GM21447 (cell line): Measurements from ENCODE around the gene TRMT10A.
A peak's percentile ranks its signal among the peaks of the same experiment; 100 is the strongest.

Source experiments
- ATAC-seq: cut with Tn5 transposase; IDR thresholded peaks from one replicate; pipeline ENCODE4 v1.9.1; 2021; ENCODE audit not compliant: unreplicated experiment

Gene TRMT10A

GRCh38 chr4:99563310-99564186, at the start of gene TRMT10A:
TSS of gene TRMT10A (minus strand) at chr4:99564039. CDS start at chr4:99559338, 4,701 bp downstream.
- peak; percentile 92 for ATAC-seq

- no peak for ATAC-seq
Measured at GRCh38 chr4:99612704-99613103, 48.9 kb upstream of the TRMT10A start.

DNA sequence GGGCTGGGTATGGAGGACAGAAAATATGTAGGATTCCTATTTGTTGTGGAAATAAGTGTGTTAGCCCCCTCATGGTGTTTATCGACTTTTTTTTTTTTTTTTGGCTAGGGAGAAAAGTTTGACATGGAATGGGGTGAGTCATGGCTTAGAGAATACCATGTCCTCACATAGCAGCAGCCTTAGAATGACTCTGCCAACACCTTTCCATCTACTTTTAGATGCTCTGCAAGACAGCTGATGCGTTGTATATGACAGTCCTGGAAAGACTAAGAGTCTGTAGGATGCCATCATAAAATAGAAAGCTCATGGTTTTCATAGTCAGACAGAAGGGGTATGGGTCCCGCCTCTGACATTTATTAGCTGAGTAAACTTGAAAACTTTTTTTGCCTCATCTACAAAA, 48.4 kb upstream of the TRMT10A start:
- ATAC-seq, result no peak

GRCh38 chr4:99610605-99611175, 46.9 kb upstream of the TRMT10A start:
- ATAC-seq, result no peak

- no peak for ATAC-seq
Measured at GRCh38 chr4:99608417-99608816, 44.6 kb upstream of the TRMT10A start.

DNA sequence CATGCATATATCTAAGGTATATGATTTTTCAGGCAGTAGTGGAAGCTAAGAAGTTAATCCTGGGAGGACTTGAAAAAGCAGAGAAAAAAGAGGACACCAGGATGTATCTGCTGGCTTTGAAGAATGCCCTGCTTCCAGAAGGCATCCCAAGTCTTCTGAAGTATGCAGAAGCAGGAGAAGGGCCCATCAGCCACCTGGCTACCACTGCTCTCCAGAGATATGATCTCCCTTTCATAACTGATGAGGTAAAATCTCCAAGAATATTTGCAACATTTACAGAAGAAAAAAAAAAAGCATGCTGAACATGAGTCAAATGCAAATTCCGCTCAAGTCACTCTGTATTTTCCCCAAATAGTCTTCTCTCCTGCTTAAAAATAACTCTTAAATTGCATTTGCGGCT, 42.9 kb upstream of the TRMT10A start:
- no peak for ATAC-seq

- no peak for ATAC-seq
Measured at GRCh38 chr4:99594818-99595217, 31.0 kb upstream of the TRMT10A start.

DNA sequence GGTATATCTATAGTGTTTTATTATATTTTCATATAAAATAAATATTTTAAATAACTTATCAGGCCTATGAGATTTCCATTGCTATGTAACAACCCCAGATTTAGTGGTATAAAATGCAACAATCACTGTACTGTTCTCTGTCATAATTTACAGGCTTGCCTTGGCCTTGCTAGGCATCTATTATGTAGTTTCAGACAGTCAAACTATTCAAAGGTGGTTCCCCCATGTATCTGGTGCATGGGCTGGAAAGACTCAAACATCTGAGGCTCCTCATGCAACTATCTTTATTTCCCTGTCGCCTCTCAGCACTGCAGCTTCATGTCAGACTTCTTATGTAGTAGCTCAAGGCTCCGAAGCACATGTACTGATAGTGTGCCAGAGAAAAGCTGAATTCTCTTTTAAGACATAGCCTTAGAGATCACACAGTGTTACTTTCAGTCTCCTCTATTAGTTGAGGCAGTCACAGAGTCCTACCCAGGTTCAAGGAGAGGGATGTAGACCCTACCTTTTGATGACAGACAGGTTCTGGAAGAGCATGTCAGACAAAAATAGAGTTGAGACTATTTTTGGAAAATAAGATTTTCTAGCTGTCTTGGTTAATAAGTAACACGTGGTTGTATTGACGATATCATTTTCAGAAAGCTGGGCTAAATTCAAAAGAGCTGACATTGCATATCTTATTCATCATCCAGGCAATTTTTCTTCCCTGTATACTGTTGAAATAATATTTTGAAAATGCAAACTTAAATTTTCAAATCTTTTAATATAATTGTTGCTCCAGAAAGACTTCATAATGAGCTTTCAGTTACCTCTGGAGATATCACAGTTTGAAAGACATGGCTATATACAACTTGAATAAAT, 30.2 kb upstream of the TRMT10A start:
- ATAC-seq, result peak; percentile 65

DNA sequence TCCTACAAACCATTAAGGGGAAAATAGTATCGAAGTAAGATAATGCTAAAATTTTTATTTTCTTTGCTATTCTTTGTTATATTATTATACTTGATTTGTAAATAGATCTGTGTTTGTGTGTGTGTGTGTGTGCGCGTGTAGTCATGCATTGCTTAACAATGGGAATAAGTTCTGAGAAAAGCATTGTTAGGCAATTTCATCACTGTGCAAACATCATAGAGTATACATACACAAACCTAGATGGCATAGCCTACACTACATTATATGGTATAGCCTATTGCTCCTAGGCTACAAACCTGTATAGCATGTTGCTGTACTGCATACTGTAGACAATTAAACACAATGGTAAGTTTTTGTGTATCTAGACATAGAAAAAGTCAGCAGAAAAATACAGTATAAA, 27.9 kb upstream of the TRMT10A start:
- no peak for ATAC-seq

- no peak for ATAC-seq
Measured at GRCh38 chr4:99587803-99588202, 24.0 kb upstream of the TRMT10A start.

DNA sequence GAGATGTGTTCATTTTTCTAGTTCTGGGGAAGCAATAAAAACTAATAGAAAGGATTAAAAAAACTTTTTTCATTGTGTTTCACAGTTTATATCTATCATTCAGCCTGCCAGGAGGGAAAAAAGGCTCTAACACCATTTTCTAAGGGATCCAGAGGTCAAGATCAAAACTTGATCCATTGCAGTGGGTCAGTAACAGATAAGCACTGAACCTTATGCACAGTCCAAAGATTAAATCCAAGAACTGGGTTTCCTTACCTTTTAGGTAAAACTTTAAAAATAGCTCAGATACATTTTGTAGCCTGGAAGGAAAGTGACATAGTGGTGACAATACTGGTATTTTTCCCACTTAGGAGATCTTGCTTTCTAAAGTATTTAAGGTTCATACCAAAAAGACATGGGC, 23.5 kb upstream of the TRMT10A start:
- ATAC-seq, result no peak

GRCh38 chr4:99586797-99587196, 23.0 kb upstream of the TRMT10A start:
- ATAC-seq, result no peak

GRCh38 chr4:99586322-99586721, 22.5 kb upstream of the TRMT10A start:
- ATAC-seq, result no peak

- no peak for ATAC-seq
Measured at GRCh38 chr4:99585516-99585915, 21.7 kb upstream of the TRMT10A start.

DNA sequence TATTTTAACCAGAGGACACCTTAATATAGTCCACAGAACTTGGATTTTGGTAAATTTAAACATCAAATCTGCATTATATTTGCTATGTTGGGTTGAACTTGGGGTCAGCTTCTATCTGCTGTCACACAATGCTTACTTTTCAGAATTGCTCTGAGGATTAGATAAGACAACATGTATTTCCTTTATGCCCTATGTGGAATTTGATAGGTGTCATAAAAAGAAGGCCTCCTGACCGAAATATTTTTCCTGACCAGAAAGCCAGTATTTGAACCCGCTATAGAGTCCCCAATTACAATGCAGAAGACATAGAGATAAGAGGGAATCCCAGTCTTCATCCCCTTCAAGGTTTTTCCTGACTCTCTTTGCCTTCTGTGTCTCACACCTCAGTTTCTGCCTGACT, 14.9 kb upstream of the TRMT10A start:
- no peak for ATAC-seq

DNA sequence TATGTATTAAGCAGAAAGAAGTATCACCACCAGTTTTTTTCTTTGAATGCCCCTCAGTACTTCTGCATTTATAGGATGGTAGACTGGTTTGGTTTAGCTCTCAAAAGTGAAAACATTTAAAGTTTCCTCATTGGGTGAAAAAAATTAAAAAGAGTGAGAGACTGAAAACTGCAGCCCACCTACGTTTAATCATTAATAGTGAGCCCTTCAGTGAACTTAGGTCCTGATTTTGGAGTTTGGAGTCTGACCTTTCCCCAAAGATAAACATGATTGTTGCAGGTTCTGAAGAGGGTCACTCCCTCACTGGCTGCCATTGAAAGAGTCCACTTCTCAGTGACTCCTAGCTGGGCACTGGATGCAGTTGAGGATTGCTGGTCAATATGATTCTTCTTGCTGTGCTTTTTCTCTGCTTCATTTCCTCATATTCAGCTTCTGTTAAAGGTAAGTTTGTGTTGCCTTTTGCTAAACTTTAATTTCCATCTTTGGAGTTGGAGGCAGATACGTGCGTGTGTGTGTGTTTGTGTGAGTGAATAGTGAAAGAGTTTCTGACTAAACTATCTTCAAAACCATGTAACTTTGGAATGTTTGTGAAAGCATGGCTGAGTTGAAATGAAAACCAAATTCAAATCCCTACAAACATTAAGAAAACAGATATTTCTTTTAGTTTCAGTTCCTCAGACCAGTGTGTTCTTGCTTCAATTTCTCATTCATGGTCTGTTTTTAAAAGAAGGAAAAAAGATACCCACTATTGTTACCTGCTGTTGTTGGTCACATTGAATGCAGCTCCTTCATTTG, 10.9 kb upstream of the TRMT10A start, which contains the start of gene MTTP:
TSS of gene MTTP (plus strand) at position 295 of the 795 bp plus-strand sequence. CDS start at position 381, 86 bp downstream.
- peak; percentile 87 for ATAC-seq

DNA sequence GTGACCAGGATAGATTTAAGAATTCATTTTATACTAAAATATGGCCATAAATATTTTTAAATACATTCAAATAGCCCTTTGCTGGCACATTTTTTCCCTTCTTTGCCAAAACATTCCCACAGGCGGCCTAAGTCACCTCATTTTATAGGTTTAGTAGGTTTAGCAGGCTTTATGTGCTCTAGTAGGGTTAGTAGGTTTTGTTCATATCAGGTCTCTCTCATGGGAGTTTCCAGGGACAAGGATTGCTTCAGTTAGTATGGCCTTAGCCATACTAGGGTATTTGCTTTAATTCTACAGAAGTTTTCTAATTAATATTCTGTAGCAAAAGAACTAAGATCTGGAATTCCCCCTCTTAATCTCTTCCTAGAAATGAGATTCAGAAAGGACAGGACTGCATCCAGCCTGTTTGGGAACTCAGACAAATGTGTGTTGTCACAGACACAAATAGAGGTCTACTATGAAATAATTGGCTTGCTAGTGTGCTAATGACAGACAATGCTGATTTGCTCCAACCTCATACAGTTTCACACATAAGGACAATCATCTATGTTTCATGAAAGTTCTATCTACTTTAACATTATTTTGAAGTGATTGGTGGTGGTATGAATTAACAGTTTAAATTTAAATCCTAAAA, 10.0 kb upstream of the TRMT10A start:
- no peak for ATAC-seq

GRCh38 chr4:99572527-99573240, 8.8 kb upstream of the TRMT10A start:
- no peak for ATAC-seq

- no peak for ATAC-seq
Measured at GRCh38 chr4:99571883-99572282, 8.0 kb upstream of the TRMT10A start.

GRCh38 chr4:99564921-99565320, 1.1 kb upstream of the TRMT10A start:
- ATAC-seq, result no peak
